Measurements from ENCODE around the gene DEDD. TPM values are rescaled to one million over a fixed set of nuclear protein-coding genes. Genes with fewer than 3 reads are reported as not detected.
A peak's percentile ranks its signal among the peaks of the same experiment; 100 is the strongest.

DEDD gene
- total RNA-seq, 4 donors from 2014 or later: 20.1 to 48.8 (median 27.0) TPM

DNA sequence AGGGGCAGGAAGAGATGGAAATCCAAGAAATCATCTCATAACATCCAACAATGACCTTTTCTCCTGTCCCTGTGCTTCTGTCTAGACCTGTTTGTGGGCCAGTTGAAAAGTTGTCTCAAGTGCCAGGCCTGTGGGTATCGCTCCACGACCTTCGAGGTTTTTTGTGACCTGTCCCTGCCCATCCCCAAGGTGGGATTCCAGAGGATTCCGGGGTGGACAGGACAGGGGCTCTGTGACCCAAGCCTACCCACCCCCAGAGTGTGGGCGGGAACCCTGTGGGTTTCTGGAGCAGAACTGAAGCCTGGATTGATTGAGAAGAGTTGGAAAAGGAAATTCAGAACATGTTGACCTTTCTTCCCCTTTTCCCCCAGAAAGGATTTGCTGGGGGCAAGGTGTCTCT, 31.3 kb upstream of the DEDD start:
- Histone ChIP-seq H3K4me1 (peaks cover 0 to 62% (median 24%) of the 10 kb centered on the region in 4 donors), H3K9me3 (no peaks in the 10 kb centered on the region), H3K36me3 (peaks cover 0 to 49% (median 0%) of the 10 kb centered on the region in 3 donors), H3K27ac (no peak overlapping the region), H3K27me3 (no peaks in the 10 kb centered on the region), H3K4me3 (no peak overlapping the region)
- WGBS, 2 donors: 80 to 87% methylated on average over 5 of the region's 5 CpGs
- TF ChIP-seq POLR2A (IDR thresholded peaks at IDR 0.05) (no peak), CTCF (IDR thresholded peaks at IDR 0.05) (no peak), EP300 (IDR thresholded peaks at IDR 0.05) (no peak)
- DNase-seq (ENCODE audit: low spot score in 2 of 2): no peak

DNA sequence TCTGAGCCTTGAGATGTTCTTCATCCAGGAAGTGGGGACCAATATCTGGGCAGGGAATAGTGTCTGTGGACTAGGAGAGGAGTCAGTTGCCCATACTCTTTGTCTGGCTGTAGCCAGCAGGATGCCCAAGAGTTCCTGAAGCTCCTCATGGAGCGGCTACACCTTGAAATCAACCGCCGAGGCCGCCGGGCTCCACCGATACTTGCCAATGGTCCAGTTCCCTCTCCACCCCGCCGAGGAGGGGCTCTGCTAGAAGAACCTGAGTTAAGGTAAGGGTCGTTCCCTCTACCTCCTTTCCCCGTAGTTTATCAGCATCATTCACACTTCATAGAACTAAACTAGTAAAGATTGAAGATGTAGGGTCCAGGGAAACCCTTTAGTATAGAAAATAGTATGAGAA, 30.3 kb upstream of the DEDD start:
- H3K4me1 ChIP-seq: peaks cover 0 to 59% (median 27%) of the 10 kb centered on the region in 4 donors
- 93% methylated on average over 10 of the region's 10 CpGs for WGBS, 2 donors
- no peak for DNase-seq (ENCODE audit: low spot score in 2 of 2)
- no peaks in the 10 kb centered on the region for H3K27me3 ChIP-seq
- TF ChIP-seq CTCF (IDR thresholded peaks at IDR 0.05) (no peak), EP300 (IDR thresholded peaks at IDR 0.05) (no peak), POLR2A (IDR thresholded peaks at IDR 0.05) (no peak)
- peaks cover 0 to 50% (median 0%) of the 10 kb centered on the region in 3 donors for H3K36me3 ChIP-seq
- H3K9me3 ChIP-seq: no peaks in the 10 kb centered on the region
- no peak overlapping the region for H3K27ac ChIP-seq
- no peak overlapping the region for H3K4me3 ChIP-seq

GRCh38 chr1:161162052-161162451, 29.6 kb upstream of the DEDD start:
- peaks cover 0 to 51% (median 24%) of the 10 kb centered on the region in 4 donors for H3K4me1 ChIP-seq
- 79 to 80% methylated on average over 7 of the region's 7 CpGs for WGBS, 2 donors
- no peak overlapping the region for H3K4me3 ChIP-seq
- no peak for TF ChIP-seq POLR2A (IDR thresholded peaks at IDR 0.05)
- no peak for TF ChIP-seq CTCF (IDR thresholded peaks at IDR 0.05)
- no peak for TF ChIP-seq EP300 (IDR thresholded peaks at IDR 0.05)
- peaks cover 0 to 58% (median 0%) of the 10 kb centered on the region in 3 donors for H3K36me3 ChIP-seq
- H3K27me3 ChIP-seq: no peaks in the 10 kb centered on the region
- no peak for DNase-seq (ENCODE audit: low spot score in 2 of 2)
- H3K27ac ChIP-seq: no peak overlapping the region
- no peaks in the 10 kb centered on the region for H3K9me3 ChIP-seq

- Histone ChIP-seq H3K27me3 (no peaks in the 10 kb centered on the region), H3K27ac (no peak overlapping the region), H3K4me1 (peaks cover 0 to 47% (median 21%) of the 10 kb centered on the region in 4 donors), H3K4me3 (no peak overlapping the region), H3K9me3 (no peaks in the 10 kb centered on the region), H3K36me3 (peaks cover 0 to 61% (median 0%) of the 10 kb centered on the region in 3 donors)
- TF ChIP-seq POLR2A (IDR thresholded peaks at IDR 0.05) (no peak), EP300 (IDR thresholded peaks at IDR 0.05) (no peak), CTCF (IDR thresholded peaks at IDR 0.05) (no peak)
- 81 to 85% methylated on average over 5 of the region's 5 CpGs for WGBS, 2 donors
- no peak for DNase-seq (ENCODE audit: low spot score in 2 of 2)
Measured at GRCh38 chr1:161161652-161162051, 29.2 kb upstream of the DEDD start.

- TF ChIP-seq CTCF (IDR thresholded peaks at IDR 0.05) (no peak), EP300 (IDR thresholded peaks at IDR 0.05) (no peak), POLR2A (IDR thresholded peaks at IDR 0.05) (no peak)
- H3K4me3 ChIP-seq: no peak overlapping the region
- no peaks in the 10 kb centered on the region for H3K27me3 ChIP-seq
- WGBS, 2 donors: 91% methylated on average over 22 of the region's 22 CpGs
- H3K9me3 ChIP-seq: no peaks in the 10 kb centered on the region
- no peak for DNase-seq (ENCODE audit: low spot score in 2 of 2)
- peaks cover 0 to 47% (median 21%) of the 10 kb centered on the region in 4 donors for H3K4me1 ChIP-seq
- H3K36me3 ChIP-seq: peaks cover 0 to 61% (median 0%) of the 10 kb centered on the region in 3 donors
- H3K27ac ChIP-seq: peak overlapping the region in 1 of 4 donors; percentile 95
Measured at GRCh38 chr1:161160671-161161145, 28.2 kb upstream of the DEDD start.
